Upper lobe of right lung (tissue), 1 donor: Measurements from ENCODE around the gene CAMK2G. TPM values are rescaled to one million over a fixed set of nuclear protein-coding genes. Genes with fewer than 3 reads are reported as not detected.
A peak's percentile ranks its signal among the peaks of the same experiment; 100 is the strongest.

Experiments
- ATAC-seq: fragments of 200-7000 bp; cut with Tn5 transposase; one replicate; pipeline ENCODE4 v1.9.1; 2020; ENCODE audit warnings: mild to moderate bottlenecking, moderate library complexity
- DNase-seq: peaks from one replicate; pipeline ENCODE4 v3.0.0-alpha.2; 2020
- H3K27ac ChIP-seq: fragments of 200-600 bp; one replicate; pipeline ENCODE4 v1.8.0; 2022
- H3K27me3 ChIP-seq: fragments of 200-600 bp; one replicate; pipeline ENCODE4 v1.8.0; 2022; ENCODE audit warnings: mild to moderate bottlenecking
- H3K36me3 ChIP-seq: fragments of 200-600 bp; one replicate; pipeline ENCODE4 v1.8.0; 2022
- H3K4me1 ChIP-seq: fragments of 200-600 bp; one replicate; pipeline ENCODE4 v1.8.0; 2022
- H3K4me3 ChIP-seq: fragments of 200-600 bp; one replicate; pipeline ENCODE4 v1.8.0; 2022; ENCODE audit warnings: mild to moderate bottlenecking
- H3K9me3 ChIP-seq: fragments of 200-600 bp; one replicate; pipeline ENCODE4 v1.8.0; 2022
- intact Hi-C: fragments of 100-400 bp; cut with DNase I; formaldehyde crosslinking; loops from one replicate; pipeline ENCODE4 v1.11.0; 2022
- total RNA-seq: library from RNA; stranded (reverse); fragmentation: NEBNext Ultra II Directional; extraction: Animal tissue kit (Norgen Biotek cat#: 25700); gene quantifications from one replicate; pipeline ENCODE4 v1.2.1, GENCODE V29; 2021
- TF ChIP-seq, protein P1 (sequence below): fragments of 200-600 bp; IDR thresholded peaks from one replicate; pipeline ENCODE4 v1.8.0; 2022; ENCODE audit warnings: antibody characterized with exemption
- donor health status: DM: no; HTN: yes; CAD: no; lungs with severe emphysema.

Gene CAMK2G
- total RNA-seq, 1 donor from 2014 or later, result 36.2 TPM

DNA sequence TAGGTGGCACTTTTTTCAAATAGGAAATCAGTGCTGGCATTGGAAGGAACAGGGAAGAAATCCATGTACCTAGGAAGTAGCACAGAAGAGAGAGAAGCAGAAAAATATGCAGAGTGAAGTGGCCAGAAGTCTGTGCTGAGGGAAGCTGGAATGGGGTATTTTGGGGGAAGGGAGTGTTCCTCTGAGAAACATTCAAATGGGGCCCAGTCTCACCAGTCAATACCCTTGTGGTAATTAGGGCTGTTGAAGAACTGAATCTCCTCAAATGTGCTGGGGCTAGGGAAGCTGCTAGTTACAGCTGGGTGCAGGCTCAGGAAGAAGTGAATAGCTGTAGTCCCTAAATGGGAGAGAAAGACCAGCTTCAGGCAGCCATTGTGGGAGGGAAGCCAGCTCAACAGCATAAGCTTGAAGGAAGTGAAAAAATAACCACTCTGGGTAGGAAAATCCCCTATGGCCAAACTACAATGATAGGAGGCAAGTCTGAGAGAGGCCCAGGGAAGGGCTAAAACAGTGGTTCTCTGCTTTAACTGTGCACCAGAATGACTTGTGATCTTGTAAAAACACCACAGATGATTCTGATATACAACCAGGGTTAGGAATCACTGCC is 70.6 kb downstream of the CAMK2G start:
- Histone ChIP-seq H3K36me3 (peaks cover 95% of the 10 kb centered on the region), H3K4me3 (no peak overlapping the region), H3K4me1 (peaks cover 4% of the 10 kb centered on the region), H3K27ac (no peak overlapping the region), H3K27me3 (no peaks in the 10 kb centered on the region), H3K9me3 (no peaks in the 10 kb centered on the region)
- no peak for DNase-seq
- intact Hi-C loops, result no loop called here
- TF ChIP-seq, protein P1, sequence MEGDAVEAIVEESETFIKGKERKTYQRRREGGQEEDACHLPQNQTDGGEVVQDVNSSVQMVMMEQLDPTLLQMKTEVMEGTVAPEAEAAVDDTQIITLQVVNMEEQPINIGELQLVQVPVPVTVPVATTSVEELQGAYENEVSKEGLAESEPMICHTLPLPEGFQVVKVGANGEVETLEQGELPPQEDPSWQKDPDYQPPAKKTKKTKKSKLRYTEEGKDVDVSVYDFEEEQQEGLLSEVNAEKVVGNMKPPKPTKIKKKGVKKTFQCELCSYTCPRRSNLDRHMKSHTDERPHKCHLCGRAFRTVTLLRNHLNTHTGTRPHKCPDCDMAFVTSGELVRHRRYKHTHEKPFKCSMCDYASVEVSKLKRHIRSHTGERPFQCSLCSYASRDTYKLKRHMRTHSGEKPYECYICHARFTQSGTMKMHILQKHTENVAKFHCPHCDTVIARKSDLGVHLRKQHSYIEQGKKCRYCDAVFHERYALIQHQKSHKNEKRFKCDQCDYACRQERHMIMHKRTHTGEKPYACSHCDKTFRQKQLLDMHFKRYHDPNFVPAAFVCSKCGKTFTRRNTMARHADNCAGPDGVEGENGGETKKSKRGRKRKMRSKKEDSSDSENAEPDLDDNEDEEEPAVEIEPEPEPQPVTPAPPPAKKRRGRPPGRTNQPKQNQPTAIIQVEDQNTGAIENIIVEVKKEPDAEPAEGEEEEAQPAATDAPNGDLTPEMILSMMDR, result no peak
- ATAC-seq, result no peak

DNA sequence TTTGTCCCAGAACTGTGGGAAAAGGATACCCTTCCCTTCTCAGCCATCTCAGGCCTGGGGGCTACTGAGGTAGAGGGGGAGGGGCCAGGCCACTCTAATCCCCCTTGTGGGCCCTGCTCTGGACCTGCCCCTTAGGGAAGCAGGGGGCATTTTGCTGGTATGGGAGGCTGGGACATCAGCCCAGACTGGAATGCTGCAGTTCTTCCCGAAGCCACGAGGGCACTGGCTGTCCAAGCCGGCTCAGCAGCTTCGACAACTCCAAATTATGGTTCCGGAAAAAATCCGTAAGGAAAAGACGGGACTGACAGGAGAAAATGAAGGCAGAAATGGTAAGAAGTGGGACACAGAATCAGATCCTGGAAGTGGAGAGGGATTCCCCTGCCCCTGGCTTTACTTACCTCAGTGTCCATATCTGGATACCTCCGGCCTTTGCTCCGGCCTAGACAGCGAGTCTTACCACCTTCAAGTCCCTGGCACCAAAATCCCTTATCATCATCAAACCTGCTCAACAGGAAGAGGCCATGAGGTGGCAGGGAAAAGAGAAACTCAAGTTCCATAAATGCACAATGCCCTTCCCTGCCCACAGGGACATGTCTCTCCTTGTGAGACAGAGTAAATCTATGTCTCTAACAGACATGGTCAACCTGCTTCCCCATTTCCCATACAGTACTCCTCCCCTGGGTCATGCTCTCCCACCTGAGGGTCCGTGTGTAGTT is 71.9 kb downstream of the CAMK2G start:
- Histone ChIP-seq H3K36me3 (peaks cover 98% of the 10 kb centered on the region), H3K9me3 (no peaks in the 10 kb centered on the region), H3K27ac (no peak overlapping the region), H3K4me1 (peaks cover 3% of the 10 kb centered on the region), H3K4me3 (no peak overlapping the region), H3K27me3 (no peaks in the 10 kb centered on the region)
- intact Hi-C loops, result no loop called here
- DNase-seq (no peak), ATAC-seq (no peak)
- TF ChIP-seq, protein P1, result no peak

GRCh38 chr10:73801253-73801590 is 73.1 kb downstream of the CAMK2G start:
- TF ChIP-seq, protein P1, result no peak
- no peaks in the 10 kb centered on the region for H3K27me3 ChIP-seq
- peaks cover 98% of the 10 kb centered on the region for H3K36me3 ChIP-seq
- H3K27ac ChIP-seq, result no peak overlapping the region
- no peaks in the 10 kb centered on the region for H3K4me1 ChIP-seq
- no peak for ATAC-seq
- H3K4me3 ChIP-seq, result no peak overlapping the region
- DNase-seq, result no peak
- intact Hi-C loops, result no loop called here
- H3K9me3 ChIP-seq, result no peaks in the 10 kb centered on the region

DNA sequence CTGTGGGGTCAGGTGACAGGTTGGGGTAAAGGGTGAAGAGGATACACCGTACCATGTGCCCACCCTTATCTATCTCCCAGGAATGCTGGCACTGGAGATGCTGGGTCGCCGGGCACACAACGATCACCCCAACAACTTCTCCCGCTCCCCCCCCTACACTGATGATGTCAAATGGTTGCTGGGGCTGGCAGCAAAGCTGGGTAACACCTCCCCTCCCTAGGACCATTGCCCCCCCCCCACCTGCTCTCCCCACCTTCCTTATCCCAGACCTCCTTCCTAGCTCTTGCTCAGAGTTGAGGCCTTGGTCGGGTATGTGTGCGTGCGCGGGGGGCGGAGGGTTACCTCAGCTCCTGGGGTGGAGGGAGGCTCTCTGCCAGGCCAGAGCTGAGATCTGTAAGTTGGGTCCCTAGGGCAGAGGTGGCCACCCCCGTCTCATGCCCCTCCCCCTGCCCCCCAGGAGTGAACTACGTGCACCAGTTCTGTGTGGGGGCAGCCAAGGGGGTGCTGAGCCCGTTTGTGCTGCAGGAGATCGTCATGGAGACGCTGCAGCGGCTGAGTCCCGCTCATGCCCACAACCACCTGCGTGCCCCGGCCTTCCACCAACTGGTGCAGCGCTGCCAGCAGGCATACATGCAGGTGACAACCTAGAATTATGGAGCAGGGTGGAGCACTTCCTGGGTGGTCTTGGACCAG is 73.6 kb downstream of the CAMK2G start:
- TF ChIP-seq, protein P1, result no peak
- Histone ChIP-seq H3K9me3 (no peaks in the 10 kb centered on the region), H3K27ac (no peak overlapping the region), H3K36me3 (peaks cover 98% of the 10 kb centered on the region), H3K4me3 (no peak overlapping the region), H3K4me1 (no peaks in the 10 kb centered on the region), H3K27me3 (no peaks in the 10 kb centered on the region)
- intact Hi-C loops, result no loop called here
- DNase-seq, result peak; percentile 45
- ATAC-seq, result peak; percentile 1

DNA sequence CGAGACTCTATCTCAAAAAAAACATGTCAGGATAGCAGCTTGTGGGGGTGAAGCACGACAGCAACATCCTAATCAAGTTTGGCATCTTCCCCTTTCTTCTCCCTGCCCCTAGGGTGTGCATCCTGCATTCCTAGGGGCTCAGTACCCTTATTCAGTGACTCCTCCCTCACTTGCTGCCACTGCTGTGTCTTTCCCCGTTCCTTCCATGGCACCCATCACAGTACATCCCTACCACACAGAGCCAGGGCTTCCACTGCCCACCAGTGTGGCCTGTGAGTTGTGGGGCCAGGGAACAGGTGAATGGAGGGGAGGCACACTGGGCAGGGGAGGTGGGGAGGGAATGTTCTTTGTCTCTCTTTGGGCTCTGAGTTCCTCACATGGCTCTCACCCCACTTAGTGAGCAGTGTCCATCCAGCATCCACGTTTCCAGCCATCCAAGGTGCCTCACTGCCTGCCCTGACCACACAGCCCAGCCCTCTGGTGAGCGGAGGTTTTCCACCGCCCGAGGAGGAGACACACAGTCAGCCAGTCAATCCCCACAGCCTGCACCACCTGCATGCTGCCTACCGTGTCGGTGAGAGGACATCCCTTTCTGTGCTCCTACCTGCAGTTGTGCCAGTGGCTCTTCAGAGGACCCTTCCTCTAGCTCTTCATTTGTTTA is 74.3 kb downstream of the CAMK2G start:
- TF ChIP-seq, protein P1, result no peak
- intact Hi-C loops, result no loop called here
- H3K27ac ChIP-seq, result no peak overlapping the region
- peaks cover 98% of the 10 kb centered on the region for H3K36me3 ChIP-seq
- DNase-seq, result peak; percentile 58
- no peaks in the 10 kb centered on the region for H3K27me3 ChIP-seq
- no peak for ATAC-seq
- no peak overlapping the region for H3K4me3 ChIP-seq
- no peaks in the 10 kb centered on the region for H3K9me3 ChIP-seq
- no peaks in the 10 kb centered on the region for H3K4me1 ChIP-seq
